ENCODE results near the gene CCL13. TPM values are rescaled to one million over a fixed set of nuclear protein-coding genes. Genes with fewer than 3 reads are reported as not detected.

The CCL13 gene
- total and polyA plus RNA-seq, 2 of the 8 experiments (the other 6 are each of a cell fraction or from before 2014, with no cell fraction given), result not detected

DNA sequence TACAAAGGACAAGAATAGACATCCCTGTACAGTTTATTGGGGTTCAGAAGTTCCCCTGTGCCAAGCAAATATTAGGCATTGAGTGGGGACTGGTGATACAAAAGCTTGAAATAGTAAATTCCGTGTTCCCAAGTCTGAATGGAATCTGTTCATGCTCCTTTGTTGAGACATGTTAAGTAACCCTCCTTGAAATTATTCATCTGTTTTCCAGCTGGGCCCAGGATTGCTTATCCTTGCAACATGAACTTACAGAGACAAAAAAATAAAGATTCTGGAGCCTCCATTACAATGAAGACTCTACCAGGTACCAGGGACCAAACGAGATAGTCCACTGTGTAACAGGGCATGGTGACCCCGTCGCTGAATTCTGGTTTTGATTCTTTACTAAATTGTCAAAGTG is 43.1 kb upstream of the CCL13 start:
- H3K18ac ChIP-seq (ENCODE audit: extremely low read depth, low read length), result no peak overlapping the region
- H2BK5ac ChIP-seq (ENCODE audit: low read depth, low read length), result no peak overlapping the region
- no peak overlapping the region for H2BK12ac ChIP-seq (ENCODE audit: low read depth, low read length)
- WGBS, 2 experiments (ENCODE audit: extremely low coverage in 1 of 2, insufficient coverage in 1 of 2, insufficient read length in 1 of 2, insufficient replicate concordance in 2 of 2, low coverage in 1 of 2, low lambda C conversion rate in 2 of 2, missing lambda C conversion rate in 1 of 2), result 91% methylated on average over 4 of the region's 4 CpGs; no CpG with 5 or more reads in 1 of the 2 experiments
- H2BK20ac ChIP-seq (ENCODE audit: low read length), result no peak overlapping the region
- H3K79me2 ChIP-seq (ENCODE audit: control insufficient read depth in 1 of 2, insufficient read depth in 2 of 2, low read length in 2 of 2), result no peaks in the 10 kb centered on the region
- H3K27me3 ChIP-seq (replicated peaks in 1 of 4; ENCODE audit: control insufficient read depth in 3 of 4, extremely low read depth in 1 of 4, insufficient read depth in 3 of 4, low read length in 3 of 4), result no peaks in the 10 kb centered on the region
- H4K8ac ChIP-seq (ENCODE audit: extremely low read depth, insufficient read depth, low read length), result no peak overlapping the region
- no peak overlapping the region for H3K4me2 ChIP-seq (ENCODE audit: insufficient read depth in 1 of 2, low read depth in 2 of 2, low read length in 2 of 2)
- H3K4ac ChIP-seq (replicated peaks; ENCODE audit: insufficient read length, low read depth, low read length), result no peak overlapping the region
- FAIRE-seq (no peak), DNase-seq (ENCODE audit: low read depth in 1 of 2, low spot score in 2 of 2) (no peak)
- H2AK5ac ChIP-seq (ENCODE audit: low read depth, low read length), result no peak overlapping the region
- H3K36me3 ChIP-seq (ENCODE audit: control insufficient read depth in 2 of 4, insufficient read depth in 4 of 4, low read length in 3 of 4), result no peaks in the 10 kb centered on the region
- CTCF ChIA-PET (ENCODE audit: partially characterized antibody), result interaction anchor here (1.0 to 9.9 kb wide), 5 partner anchors 8 to 112 kb away, joined by 3 to 87 read pairs (median 4); partner anchors contain the start of gene CCL1
- H3K27ac ChIP-seq (ENCODE audit: low read depth, low read length), result no peak overlapping the region
- H4K91ac ChIP-seq (replicated peaks; ENCODE audit: insufficient read length, low read length), result no peak overlapping the region
- no peak overlapping the region for H2AFZ ChIP-seq (ENCODE audit: low read length)
- H3K9me3 ChIP-seq (ENCODE audit: insufficient read depth in 2 of 2, low read depth in 1 of 2, low read length in 1 of 2), result no peaks in the 10 kb centered on the region
- no peak overlapping the region for H3K23ac ChIP-seq (ENCODE audit: insufficient read length)
- POLR2A ChIA-PET (ENCODE audit: partially characterized antibody), result no interaction called here
- H3K4me3 ChIP-seq (ENCODE audit: extremely low read depth in 1 of 4, insufficient read depth in 2 of 4, low read depth in 3 of 4, low read length in 4 of 4), result no peak overlapping the region
- no peak overlapping the region for H3K56ac ChIP-seq (replicated peaks; ENCODE audit: insufficient read length, low read depth, low read length)
- H3K23me2 ChIP-seq (ENCODE audit: low read depth, low read length), result no peaks in the 10 kb centered on the region
- no peaks in the 10 kb centered on the region for H4K20me1 ChIP-seq (replicated peaks in 1 of 2; ENCODE audit: control insufficient read depth in 1 of 2, insufficient read depth in 2 of 2, low read length in 2 of 2)
- no peak overlapping the region for H3K9ac ChIP-seq (replicated peaks in 1 of 4; ENCODE audit: extremely low read depth in 1 of 4, low read depth in 3 of 4, low read length in 3 of 4)
- no peak overlapping the region for H4K5ac ChIP-seq (ENCODE audit: insufficient read length, low read depth, low read length)
- H3K14ac ChIP-seq (ENCODE audit: insufficient read length), result no peak overlapping the region
- no peak overlapping the region for H2BK15ac ChIP-seq (ENCODE audit: low read length)
- no peak overlapping the region for H2BK120ac ChIP-seq (replicated peaks; ENCODE audit: low read depth, low read length)
- no peaks in the 10 kb centered on the region for H3K4me1 ChIP-seq (replicated peaks in 1 of 4; ENCODE audit: control insufficient read depth in 3 of 4, insufficient read depth in 4 of 4, low read length in 3 of 4)
- H3K79me1 ChIP-seq (ENCODE audit: low read depth, low read length), result no peaks in the 10 kb centered on the region
- TF ChIP-seq JUN (IDR thresholded peaks at IDR 0.05; ENCODE audit: low read depth, low read length), result no peak
- TF ChIP-seq EP300 (IDR thresholded peaks at IDR 0.05; ENCODE audit: borderline replicate concordance in 1 of 2, low read depth in 2 of 2, low read length in 2 of 2), result no peak
- TF ChIP-seq, protein P1, sequence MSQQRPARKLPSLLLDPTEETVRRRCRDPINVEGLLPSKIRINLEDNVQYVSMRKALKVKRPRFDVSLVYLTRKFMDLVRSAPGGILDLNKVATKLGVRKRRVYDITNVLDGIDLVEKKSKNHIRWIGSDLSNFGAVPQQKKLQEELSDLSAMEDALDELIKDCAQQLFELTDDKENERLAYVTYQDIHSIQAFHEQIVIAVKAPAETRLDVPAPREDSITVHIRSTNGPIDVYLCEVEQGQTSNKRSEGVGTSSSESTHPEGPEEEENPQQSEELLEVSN (IDR thresholded peaks at IDR 0.05), result no peak
